ENCODE data around the gene VAPA.
"Not testable (repeated sequence)": the region's sequence is repeated elsewhere in the genome, so short reads cannot be mapped to it uniquely, and the experiment has no call there.

GRCh38 chr18:9912285-9912684 lies 1.5 kb upstream of the VAPA start:
- not testable (repeated sequence) for TF ChIP-seq CTCF (conservative IDR thresholded peaks at IDR 0.05; ENCODE audit: low read length); EZH2phosphoT487 (IDR thresholded peaks at IDR 0.05; ENCODE audit: borderline replicate concordance)

Measured in Loucy (cell line).